CD4-positive, alpha-beta T cell (primary cell): Measurements from ENCODE around the gene UGT2B7. TPM values are rescaled to one million over a fixed set of nuclear protein-coding genes. Genes with fewer than 3 reads are reported as not detected.

Source experiments
- ATAC-seq: fragments of 200-7000 bp; cut with Tn5 transposase; one replicate; pipeline ENCODE4 v1.10.0; 2022; ENCODE audit warnings: mild to moderate bottlenecking; ENCODE audit not compliant: poor library complexity
- CTCF ChIA-PET: fragments of 350-600 bp; sonication (Branson Sonifier 250); formaldehyde crosslinking; loops from one replicate; lab custom pipeline; 2021; ENCODE audit warnings: antibody characterized with exemption, inconsistent platforms; lab: Charles Lee
- POLR2A ChIA-PET: fragments of 350-600 bp; sonication (Branson Sonifier 250); formaldehyde crosslinking; loops from one replicate; lab custom pipeline; 2021; ENCODE audit warnings: antibody characterized with exemption, inconsistent platforms; lab: Charles Lee
- DNase-seq, 14 experiments: peaks; one replicate each; pipeline ENCODE4 v3.0.0-alpha.2; 2013 to 2020; ENCODE audit warnings: mixed read lengths in 2 of 14
- H3K27ac ChIP-seq, 2 donors: one replicate each; pipeline versions ENCODE4 v1.5.1 to v1.7.0; 2013; ENCODE audit warnings: low read length in 2 of 2, low read depth in 1 of 2, mild to moderate bottlenecking in 1 of 2
- H3K27me3 ChIP-seq, 2 experiments: 1 replicate in 1 of 2; 2 replicates in 1 of 2; pipeline versions ENCODE4 v1.6.1 to v1.7.0; 2013; ENCODE audit warnings: low read length in 2 of 2, control low read depth in 1 of 2, mild to moderate bottlenecking in 1 of 2, moderate library complexity in 1 of 2; ENCODE audit not compliant: insufficient read depth in 2 of 2, control insufficient read depth in 1 of 2
- H3K36me3 ChIP-seq: one replicate; pipeline ENCODE4 v1.6.1; 2013; ENCODE audit warnings: low read length, control low read depth; ENCODE audit not compliant: insufficient read depth
- H3K4me1 ChIP-seq: one replicate; pipeline ENCODE4 v1.6.1; 2013; ENCODE audit warnings: low read length, control low read depth; ENCODE audit not compliant: insufficient read depth
- H3K4me3 ChIP-seq: one replicate; pipeline ENCODE4 v1.5.1; 2013; ENCODE audit warnings: mild to moderate bottlenecking, low read length, moderate library complexity
- H3K9me3 ChIP-seq, 2 experiments: 1 replicate in 1 of 2; 2 replicates in 1 of 2; pipeline versions ENCODE4 v1.6.1 to v1.7.0; 2013; ENCODE audit warnings: low read length in 2 of 2, mild to moderate bottlenecking in 2 of 2, control low read depth in 1 of 2, moderate library complexity in 1 of 2; ENCODE audit not compliant: control insufficient read depth in 1 of 2, insufficient read depth in 1 of 2
- H3K27ac Mint-ChIP-seq: one replicate; pipeline ENCODE4 v1.8.0; 2020; ENCODE audit warnings: mixed read lengths
- H3K27me3 Mint-ChIP-seq: one replicate; pipeline ENCODE4 v1.8.0; 2021; ENCODE audit warnings: mixed read lengths
- H3K36me3 Mint-ChIP-seq: one replicate; pipeline ENCODE4 v1.8.0; 2021; ENCODE audit warnings: low read depth, mixed read lengths
- H3K4me1 Mint-ChIP-seq: one replicate; pipeline ENCODE4 v1.8.0; 2021; ENCODE audit warnings: low read depth, mixed read lengths
- H3K4me3 Mint-ChIP-seq: one replicate; pipeline ENCODE4 v1.8.0; 2020; ENCODE audit warnings: mild to moderate bottlenecking, mixed read lengths
- H3K9me3 Mint-ChIP-seq: one replicate; pipeline ENCODE4 v1.8.0; 2020; ENCODE audit warnings: mixed read lengths
- CTCF ChIP-seq: fragments of 200-600 bp; IDR thresholded peaks from one replicate; pipeline ENCODE4 v1.8.0; 2022; ENCODE audit warnings: antibody characterized with exemption, mild to moderate bottlenecking
- intact Hi-C, 2 experiments: fragments of 100-400 bp; cut with DNase I in 1 of 2; cut with micrococcal nuclease in 1 of 2; formaldehyde crosslinking; loops; one replicate each; pipeline versions ENCODE4 v1.15.1 to v1.9.0; 2023 to 2025; cut with DNase I, micrococcal nuclease
- total RNA-seq, 174 experiments: library from RNA in 2 of 174; stranded (reverse) in 2 of 174; gene quantifications; one replicate each; pipeline ENCODE4 v1.2.3 and lab custom pipeline; 2021 to 2026

Gene UGT2B7
- total RNA-seq, 2 experiments from 2014 or later: not detected

- no peak overlapping the region for H3K27ac ChIP-seq
- DNase-seq (no peak), ATAC-seq (no peak)
- H3K4me3 ChIP-seq: no peak overlapping the region
- TF ChIP-seq CTCF: no peak
- H3K27me3 ChIP-seq: no peaks in the 10 kb centered on the region
- intact Hi-C loops: no loop called here
- CTCF ChIA-PET: no interaction called here
- no peak overlapping the region for H3K27ac Mint-ChIP-seq
- no peaks in the 10 kb centered on the region for H3K9me3 Mint-ChIP-seq
- POLR2A ChIA-PET: no interaction called here
- no peak overlapping the region for H3K4me3 Mint-ChIP-seq
- H3K9me3 ChIP-seq: peaks cover 0 to 3% of the 10 kb centered on the region in 2 experiments
- H3K4me1 Mint-ChIP-seq: no peaks in the 10 kb centered on the region
- no peaks in the 10 kb centered on the region for H3K36me3 ChIP-seq
- no peaks in the 10 kb centered on the region for H3K27me3 Mint-ChIP-seq
- no peaks in the 10 kb centered on the region for H3K36me3 Mint-ChIP-seq
- no peaks in the 10 kb centered on the region for H3K4me1 ChIP-seq
These were observed 29.3 kb upstream of the UGT2B7 start for GRCh38 chr4:69066945-69067344.

DNA sequence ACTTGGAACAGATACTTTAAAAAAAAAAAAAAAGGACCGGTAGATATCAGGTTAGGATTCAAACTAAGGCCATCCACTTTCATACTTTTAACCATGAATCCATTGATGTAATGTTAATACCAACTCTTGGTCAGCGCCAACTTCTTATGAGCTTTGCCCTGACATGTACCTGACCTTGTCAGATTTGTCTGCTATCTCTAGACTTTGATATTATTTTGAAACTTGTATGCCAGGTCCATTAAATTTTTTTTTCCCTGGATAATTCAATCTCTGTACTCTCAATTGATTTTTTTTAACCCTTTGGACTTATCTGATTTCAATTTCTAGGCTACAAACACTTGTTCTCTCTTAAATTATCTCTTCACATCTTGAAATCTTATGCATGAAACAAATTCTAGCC lies 27.2 kb upstream of the UGT2B7 start:
- no peaks in the 10 kb centered on the region for H3K27me3 Mint-ChIP-seq
- Histone ChIP-seq H3K27me3 (no peaks in the 10 kb centered on the region), H3K4me3 (no peak overlapping the region), H3K4me1 (no peaks in the 10 kb centered on the region), H3K9me3 (no peaks in the 10 kb centered on the region), H3K36me3 (no peaks in the 10 kb centered on the region), H3K27ac (no peak overlapping the region)
- DNase-seq (no peak), ATAC-seq (no peak)
- intact Hi-C loops: no loop called here
- no peak overlapping the region for H3K27ac Mint-ChIP-seq
- no peaks in the 10 kb centered on the region for H3K9me3 Mint-ChIP-seq
- POLR2A ChIA-PET: no interaction called here
- no peaks in the 10 kb centered on the region for H3K4me1 Mint-ChIP-seq
- H3K4me3 Mint-ChIP-seq: no peak overlapping the region
- no peaks in the 10 kb centered on the region for H3K36me3 Mint-ChIP-seq
- no peak for TF ChIP-seq CTCF
- CTCF ChIA-PET: no interaction called here

DNA sequence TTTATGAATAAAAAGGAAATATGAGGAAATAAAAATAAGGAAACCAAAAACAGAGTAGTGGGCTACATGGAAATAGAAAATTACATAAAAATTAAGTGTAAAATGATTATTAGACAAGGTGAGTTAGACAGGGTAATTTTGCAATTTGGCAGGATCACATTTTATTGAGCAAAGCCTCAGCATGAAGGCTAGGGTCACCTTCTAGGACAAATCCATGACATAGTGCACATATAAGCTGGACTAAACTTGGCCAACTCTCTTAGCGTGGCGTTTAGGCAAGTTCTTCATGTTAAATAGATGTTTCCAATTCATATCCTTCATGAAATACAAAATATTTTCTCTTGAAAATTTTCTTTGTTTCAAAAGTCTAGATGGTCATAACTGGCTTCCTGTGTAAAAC lies 25.7 kb upstream of the UGT2B7 start:
- intact Hi-C loops: no loop called here
- no peak overlapping the region for H3K27ac ChIP-seq
- Mint-ChIP-seq H3K27ac (no peak overlapping the region), H3K4me3 (no peak overlapping the region), H3K36me3 (no peaks in the 10 kb centered on the region), H3K9me3 (peaks cover 2% of the 10 kb centered on the region), H3K4me1 (no peaks in the 10 kb centered on the region), H3K27me3 (no peaks in the 10 kb centered on the region)
- DNase-seq (no peak), ATAC-seq (no peak)
- POLR2A ChIA-PET: no interaction called here
- H3K4me3 ChIP-seq: no peak overlapping the region
- H3K27me3 ChIP-seq: no peaks in the 10 kb centered on the region
- H3K9me3 ChIP-seq: no peaks in the 10 kb centered on the region
- no peaks in the 10 kb centered on the region for H3K36me3 ChIP-seq
- TF ChIP-seq CTCF: no peak
- no peaks in the 10 kb centered on the region for H3K4me1 ChIP-seq
- CTCF ChIA-PET: no interaction called here
